ENCODE results near the gene OBP2B.
"Not testable (repeated sequence)": the region's sequence is repeated elsewhere in the genome, so short reads cannot be mapped to it uniquely, and the experiment has no call there.

The OBP2B gene

GRCh38 chr9:133208880-133209300 lies at the start of gene OBP2B:
Gene OBP2B (minus strand): TSS chr9:133209250. CDS start chr9:133209199, 51 bp downstream.
- H3K9me3 ChIP-seq; intact Hi-C loops (cut with DNase I; ENCODE audit: low total_unique reads); H3K4me1 ChIP-seq; H3K36me3 ChIP-seq; DNase-seq; H3K27ac ChIP-seq; H3K4me3 ChIP-seq: not testable (repeated sequence)
- peaks cover 0 to 41% of the 10 kb centered on the region in 2 donors for H3K27me3 ChIP-seq

GRCh38 chr9:133258061-133259015 lies 49.3 kb upstream of the OBP2B start:
- DNase-seq: no peak
- Histone ChIP-seq H3K27ac (no peak overlapping the region), H3K4me1 (no peaks in the 10 kb centered on the region), H3K27me3 (peaks cover 0 to 12% of the 10 kb centered on the region in 2 donors), H3K4me3 (no peak overlapping the region), H3K36me3 (no peaks in the 10 kb centered on the region), H3K9me3 (peaks cover 0 to 6% (median 0%) of the 10 kb centered on the region in 3 donors)
- intact Hi-C loops (cut with DNase I; ENCODE audit: low total_unique reads): no loop called here
- TF ChIP-seq CTCF (IDR thresholded peaks at IDR 0.05): no peak

- no peaks in the 10 kb centered on the region for H3K4me1 ChIP-seq
- no peak for DNase-seq
- TF ChIP-seq CTCF (IDR thresholded peaks at IDR 0.05): no peak
- H3K36me3 ChIP-seq: no peaks in the 10 kb centered on the region
- peaks cover 0 to 12% of the 10 kb centered on the region in 2 donors for H3K27me3 ChIP-seq
- no peak overlapping the region for H3K4me3 ChIP-seq
- H3K9me3 ChIP-seq: peaks cover 0 to 6% (median 0%) of the 10 kb centered on the region in 3 donors
- H3K27ac ChIP-seq: no peak overlapping the region
- intact Hi-C loops (cut with DNase I; ENCODE audit: low total_unique reads): no loop called here
Measured at GRCh38 chr9:133257465-133257956, 48.5 kb upstream of the OBP2B start.

- no peak for DNase-seq
- intact Hi-C loops (cut with DNase I; ENCODE audit: low total_unique reads): no loop called here
- peaks cover 0 to 6% (median 0%) of the 10 kb centered on the region in 3 donors for H3K9me3 ChIP-seq
Measured at GRCh38 chr9:133256686-133257091, 47.6 kb upstream of the OBP2B start.

GRCh38 chr9:133256136-133256461 lies 47.0 kb upstream of the OBP2B start:
- no peak for DNase-seq
- Histone ChIP-seq H3K27ac (no peak overlapping the region), H3K9me3 (peaks cover 0 to 6% (median 0%) of the 10 kb centered on the region in 3 donors), H3K27me3 (peaks cover 0 to 3% of the 10 kb centered on the region in 2 donors), H3K4me1 (no peaks in the 10 kb centered on the region), H3K36me3 (no peaks in the 10 kb centered on the region), H3K4me3 (no peak overlapping the region)
- TF ChIP-seq CTCF (IDR thresholded peaks at IDR 0.05): no peak
- intact Hi-C loops (cut with DNase I; ENCODE audit: low total_unique reads): no loop called here

More at GRCh38 chr9:133256686-133257091, 47.6 kb upstream of the OBP2B start:
- H3K4me1 ChIP-seq: no peaks in the 10 kb centered on the region
- H3K36me3 ChIP-seq: no peaks in the 10 kb centered on the region
- H3K27ac ChIP-seq: no peak overlapping the region
- H3K27me3 ChIP-seq: peaks cover 0 to 6% of the 10 kb centered on the region in 2 donors
- TF ChIP-seq CTCF (IDR thresholded peaks at IDR 0.05): no peak
- H3K4me3 ChIP-seq: no peak overlapping the region

Data from tibial artery (tissue), 4 donors.